Thoracic aorta (tissue), 2 donors: ENCODE measurements around the gene PPM1K. TPM values are rescaled to one million over a fixed set of nuclear protein-coding genes. Genes with fewer than 3 reads are reported as not detected.
A peak's percentile ranks its signal among the peaks of the same experiment; 100 is the strongest.

Experiments
- ATAC-seq: fragments of 150-250 bp; one replicate; pipeline ENCODE4 v1.8.0; 2017; ENCODE audit warnings: low read depth; ENCODE audit not compliant: insufficient number of reproducible peaks, low FRiP score
- DNase-seq: peaks from one replicate; pipeline ENCODE4 v3.0.0-alpha.2; 2020; ENCODE audit warnings: low spot score
- H3K27ac ChIP-seq, 2 donors: fragments of 200-600 bp; sonication (generic); 1 replicate in 1 of 2; 2 replicates in 1 of 2; pipeline ENCODE4 v1.5.1; 2016; ENCODE audit warnings: mild to moderate bottlenecking in 2 of 2, moderate library complexity in 2 of 2
- H3K27me3 ChIP-seq: fragments of 200-600 bp; sonication (generic); replicated peaks from 2 replicates; pipeline ENCODE4 v1.6.0; 2016; ENCODE audit warnings: mild to moderate bottlenecking; ENCODE audit not compliant: insufficient read depth
- H3K36me3 ChIP-seq: fragments of 200-600 bp; sonication (generic); one replicate; pipeline ENCODE4 v1.5.1; 2016
- H3K4me1 ChIP-seq, 2 donors: fragments of 200-600 bp; sonication (generic); 1 replicate in 1 of 2; 2 replicates in 1 of 2; pipeline versions ENCODE4 v1.5.1 to v1.6.0; 2016; ENCODE audit warnings: low read depth in 2 of 2, mild to moderate bottlenecking in 1 of 2; ENCODE audit not compliant: control insufficient read depth in 1 of 2
- H3K4me3 ChIP-seq: fragments of 200-600 bp; sonication (generic); 2 replicates; pipeline ENCODE4 v1.5.1; 2016; ENCODE audit warnings: mild to moderate bottlenecking
- H3K9me3 ChIP-seq: fragments of 200-600 bp; sonication (generic); 2 replicates; pipeline ENCODE4 v1.5.1; 2016
- CTCF ChIP-seq: fragments of 200-600 bp; sonication (generic); IDR thresholded peaks from one replicate; pipeline ENCODE4 v1.5.1; 2019; ENCODE audit warnings: antibody characterized with exemption
- total RNA-seq, 2 donors: library from RNA; depleted of rRNA; stranded (reverse); fragments of >200 nt; gene quantifications; one replicate each; pipeline versions ENCODE4 v1.1.0 to v1.2.3, GENCODE V29; 2016

PPM1K gene
- 10 to 100 TPM; 66.3 to 70.8 TPM for total RNA-seq

- H3K36me3 ChIP-seq, result no peaks in the 10 kb centered on the region
- ATAC-seq, result peak; percentile 94
- H3K4me1 ChIP-seq, result peaks cover 30 to 59% of the 10 kb centered on the region in 2 donors
Observed at GRCh38 chr4:88284439-88285234, at the start of gene PPM1K. Gene PPM1K, minus strand, starts transcription at chr4:88284561. Its CDS starts 5,978 bp downstream, at chr4:88278583.

GRCh38 chr4:88333741-88334405 is 49.5 kb upstream of the PPM1K start:
- Histone ChIP-seq H3K36me3 (no peaks in the 10 kb centered on the region), H3K9me3 (no peaks in the 10 kb centered on the region), H3K4me1 (no peaks in the 10 kb centered on the region), H3K27me3 (no peaks in the 10 kb centered on the region), H3K4me3 (no peak overlapping the region), H3K27ac (no peak overlapping the region)
- DNase-seq, result no peak
- TF ChIP-seq CTCF, result no peak
- no peak for ATAC-seq

More at GRCh38 chr4:88284439-88285234, at the start of gene PPM1K:
- H3K9me3 ChIP-seq, result no peaks in the 10 kb centered on the region
- no peak for TF ChIP-seq CTCF
- no peaks in the 10 kb centered on the region for H3K27me3 ChIP-seq
- peak; percentile 97 for DNase-seq
- peak within 1 kb of the TSS; percentile 89 for H3K4me3 ChIP-seq
- H3K27ac ChIP-seq, result peak within 1 kb of the TSS; percentile 95 to 99

GRCh38 chr4:88327665-88328064 is 43.3 kb upstream of the PPM1K start:
- DNase-seq (no peak), ATAC-seq (no peak)
- Histone ChIP-seq H3K27me3 (no peaks in the 10 kb centered on the region), H3K36me3 (no peaks in the 10 kb centered on the region), H3K4me3 (no peak overlapping the region), H3K9me3 (no peaks in the 10 kb centered on the region), H3K4me1 (no peaks in the 10 kb centered on the region), H3K27ac (no peak overlapping the region)
- TF ChIP-seq CTCF, result no peak

- ATAC-seq, result no peak
- TF ChIP-seq CTCF, result no peak
- no peaks in the 10 kb centered on the region for H3K9me3 ChIP-seq
- no peaks in the 10 kb centered on the region for H3K4me1 ChIP-seq
- no peaks in the 10 kb centered on the region for H3K36me3 ChIP-seq
- no peak for DNase-seq
- H3K4me3 ChIP-seq, result peak overlapping the region; percentile 26
- no peak overlapping the region for H3K27ac ChIP-seq
- H3K27me3 ChIP-seq, result no peaks in the 10 kb centered on the region
Observed at GRCh38 chr4:88320780-88321373, 36.5 kb upstream of the PPM1K start.

- H3K4me3 ChIP-seq, result no peak overlapping the region
- H3K27ac ChIP-seq, result no peak overlapping the region
- DNase-seq, result no peak
- no peaks in the 10 kb centered on the region for H3K36me3 ChIP-seq
- no peaks in the 10 kb centered on the region for H3K4me1 ChIP-seq
- ATAC-seq, result no peak
- H3K27me3 ChIP-seq, result no peaks in the 10 kb centered on the region
- no peak for TF ChIP-seq CTCF
- no peaks in the 10 kb centered on the region for H3K9me3 ChIP-seq
Observed at GRCh38 chr4:88320224-88320779, 35.9 kb upstream of the PPM1K start.
